Measurements from ENCODE around the gene GJA10. TPM values are rescaled to one million over a fixed set of nuclear protein-coding genes. Genes with fewer than 3 reads are reported as not detected.

Gene GJA10
- total and polyA plus RNA-seq, 2 experiments from 2014 or later, result not detected

GRCh38 chr6:89944181-89944755 is 50.0 kb downstream of the GJA10 start:
- in situ Hi-C loops (cut with MboI), result no loop called here
- Histone ChIP-seq H3K4me2 (ENCODE audit: unreplicated experiment) (no peak overlapping the region), H4K20me1 (ENCODE audit: insufficient read depth) (no peaks in the 10 kb centered on the region), H3F3A (ENCODE audit: insufficient read depth) (no peaks in the 10 kb centered on the region), H3K9me2 (ENCODE audit: insufficient read depth) (no peaks in the 10 kb centered on the region), H3K27me3 (replicated peaks; ENCODE audit: insufficient read depth) (peaks cover 11% of the 10 kb centered on the region; the same call in 1 of the 2 replicates), H3K36me3 (ENCODE audit: low read depth) (no peaks in the 10 kb centered on the region), H3K9ac (no peak overlapping the region), H3K4me1 (ENCODE audit: insufficient read depth) (0 out of 2 replicates have a peak, but pooled peaks cover 7% of the 10 kb centered on the region), H2AFZ (no peak overlapping the region), H3K27ac (no peak overlapping the region), H3K9me3 (ENCODE audit: low read depth) (no peaks in the 10 kb centered on the region), H3K79me2 (ENCODE audit: insufficient read depth) (no peaks in the 10 kb centered on the region), H3K4me3 (no peak overlapping the region)
- TF ChIP-seq EZH2phosphoT487 (IDR thresholded peaks at IDR 0.05; ENCODE audit: insufficient read depth, low read depth), result no peak
- peak; percentile 25 for DNase-seq
- 64 to 73% methylated on average over 4 of the region's 4 CpGs for WGBS, 2 experiments (ENCODE audit: low coverage in 1 of 2, low lambda C conversion rate in 2 of 2, missing lambda C conversion rate in 2 of 2)

GRCh38 chr6:89944826-89945407 is 50.6 kb downstream of the GJA10 start:
- Histone ChIP-seq H2AFZ (no peak overlapping the region), H3K4me1 (ENCODE audit: insufficient read depth) (0 out of 2 replicates have a peak, but pooled peaks cover 7% of the 10 kb centered on the region), H3K4me2 (ENCODE audit: unreplicated experiment) (no peak overlapping the region), H3K9me2 (ENCODE audit: insufficient read depth) (no peaks in the 10 kb centered on the region), H3K27me3 (replicated peaks; ENCODE audit: insufficient read depth) (peaks cover 11% of the 10 kb centered on the region; the same call in 1 of the 2 replicates), H3K4me3 (no peak overlapping the region), H3K9ac (no peak overlapping the region), H3K27ac (no peak overlapping the region), H3K36me3 (ENCODE audit: low read depth) (no peaks in the 10 kb centered on the region), H3F3A (ENCODE audit: insufficient read depth) (no peaks in the 10 kb centered on the region), H3K9me3 (ENCODE audit: low read depth) (no peaks in the 10 kb centered on the region), H3K79me2 (ENCODE audit: insufficient read depth) (no peaks in the 10 kb centered on the region), H4K20me1 (ENCODE audit: insufficient read depth) (no peaks in the 10 kb centered on the region)
- WGBS, 2 experiments (ENCODE audit: low coverage in 1 of 2, low lambda C conversion rate in 2 of 2, missing lambda C conversion rate in 2 of 2), result 53 to 55% methylated on average over 1 of the region's 1 CpG
- peak; percentile 45 for DNase-seq
- in situ Hi-C loops (cut with MboI), result no loop called here
- no peak for TF ChIP-seq EZH2 (IDR thresholded peaks at IDR 0.05; ENCODE audit: insufficient read depth, poor library complexity, severe bottlenecking)
- no peak for TF ChIP-seq EZH2phosphoT487 (IDR thresholded peaks at IDR 0.05; ENCODE audit: insufficient read depth, low read depth)

Small RNAs within 50 kb of the gene (small RNA-seq; reads per million reads assigned to genes)
- not detected for gene RF00019 (ENCODE audit: low read depth, low replicate concordance)

Other genes with a start within 250 kb of the GJA10 start
- gene MDN1, start 74.7 kb upstream of the GJA10 start, total RNA-seq (2014; rRNA removed; shearing (Covaris generic)), result 14.9 and 16.9 TPM in 2 replicates
- gene MDN1, start 74.7 kb upstream of the GJA10 start, polyA plus RNA-seq (2016; fragmentation: Nextera tagmentation; extraction: Ambion mirVana), result 5.7 and 6.2 TPM in 2 replicates
- gene CASP8AP2, start 64.6 kb upstream of the GJA10 start, total RNA-seq (2014; rRNA removed; shearing (Covaris generic)), result 8.5 and 9.3 TPM in 2 replicates
- gene CASP8AP2, start 64.6 kb upstream of the GJA10 start, polyA plus RNA-seq (2016; fragmentation: Nextera tagmentation; extraction: Ambion mirVana), result 16.5 and 20.4 TPM in 2 replicates

Data from GM23248 (cell line).